VCaP (cell line): ENCODE measurements around the gene CD59.

ENCODE experiments used
- H3K27ac ChIP-seq: fragments of 450-650 bp; 2 replicates; pipeline ENCODE4 v1.5.1; 2017
- TF ChIP-seq, protein P1 (sequence below): fragments of 450-650 bp; conservative IDR thresholded peaks from 2 replicates; pipeline ENCODE4 v1.5.1; 2017; ENCODE audit warnings: mild to moderate bottlenecking, moderate library complexity

CD59 gene

GRCh38 chr11:33669598-33670249 is 66.5 kb downstream of the CD59 start:
- no peak overlapping the region for H3K27ac ChIP-seq
- TF ChIP-seq, protein P1, sequence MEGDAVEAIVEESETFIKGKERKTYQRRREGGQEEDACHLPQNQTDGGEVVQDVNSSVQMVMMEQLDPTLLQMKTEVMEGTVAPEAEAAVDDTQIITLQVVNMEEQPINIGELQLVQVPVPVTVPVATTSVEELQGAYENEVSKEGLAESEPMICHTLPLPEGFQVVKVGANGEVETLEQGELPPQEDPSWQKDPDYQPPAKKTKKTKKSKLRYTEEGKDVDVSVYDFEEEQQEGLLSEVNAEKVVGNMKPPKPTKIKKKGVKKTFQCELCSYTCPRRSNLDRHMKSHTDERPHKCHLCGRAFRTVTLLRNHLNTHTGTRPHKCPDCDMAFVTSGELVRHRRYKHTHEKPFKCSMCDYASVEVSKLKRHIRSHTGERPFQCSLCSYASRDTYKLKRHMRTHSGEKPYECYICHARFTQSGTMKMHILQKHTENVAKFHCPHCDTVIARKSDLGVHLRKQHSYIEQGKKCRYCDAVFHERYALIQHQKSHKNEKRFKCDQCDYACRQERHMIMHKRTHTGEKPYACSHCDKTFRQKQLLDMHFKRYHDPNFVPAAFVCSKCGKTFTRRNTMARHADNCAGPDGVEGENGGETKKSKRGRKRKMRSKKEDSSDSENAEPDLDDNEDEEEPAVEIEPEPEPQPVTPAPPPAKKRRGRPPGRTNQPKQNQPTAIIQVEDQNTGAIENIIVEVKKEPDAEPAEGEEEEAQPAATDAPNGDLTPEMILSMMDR: no peak

GRCh38 chr11:33668951-33669596 is 67.1 kb downstream of the CD59 start:
- H3K27ac ChIP-seq: no peak overlapping the region
- TF ChIP-seq, protein P1: no peak

DNA sequence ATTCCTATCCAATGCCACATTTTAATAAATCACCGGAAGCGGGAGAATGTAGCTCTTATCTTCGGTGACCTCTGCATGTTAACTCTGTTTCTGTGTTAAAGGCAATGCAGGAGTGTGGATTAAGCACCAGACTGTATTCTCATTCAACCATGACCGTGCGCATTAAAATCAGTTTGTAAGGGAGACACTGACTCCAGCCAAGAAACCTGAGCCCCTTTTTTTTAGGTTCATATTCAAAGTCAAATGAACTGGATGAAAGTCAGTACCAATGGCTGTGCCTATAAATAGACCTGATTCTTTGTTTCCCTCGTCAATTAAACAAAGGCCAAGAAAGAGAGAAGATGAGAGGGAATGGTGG is 67.8 kb downstream of the CD59 start:
- no peak overlapping the region for H3K27ac ChIP-seq
- TF ChIP-seq, protein P1: no peak

DNA sequence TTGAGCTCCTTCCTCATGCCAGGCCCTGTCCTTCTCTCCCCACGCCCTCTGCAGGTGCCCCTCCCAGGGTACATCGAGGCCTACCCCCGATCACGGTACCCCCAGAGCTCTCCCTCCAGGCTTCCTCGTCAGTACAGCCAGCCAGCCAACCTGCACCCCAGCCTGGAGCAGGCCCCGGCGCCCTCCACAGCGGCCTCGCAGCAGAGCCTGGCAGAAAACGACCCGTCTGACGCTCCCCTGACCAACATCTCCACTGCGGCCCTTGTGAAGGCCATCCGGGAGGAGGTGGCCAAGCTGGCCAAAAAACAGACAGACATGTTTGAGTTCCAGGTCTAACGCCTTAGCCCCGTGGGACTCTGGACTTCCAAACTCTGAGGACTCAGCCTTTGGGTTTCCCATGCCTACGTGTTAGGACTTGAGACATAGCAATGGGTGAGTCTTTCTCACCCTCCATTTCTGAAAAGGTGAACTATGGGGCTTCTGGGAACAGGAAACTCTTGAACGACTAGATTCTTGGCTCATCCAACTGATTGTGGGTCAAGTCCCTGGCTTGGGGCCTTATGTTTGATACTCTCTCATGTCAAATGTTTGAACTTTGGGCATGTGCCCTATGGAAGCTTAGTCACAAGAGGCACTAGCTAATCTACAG is 68.3 kb downstream of the CD59 start:
- TF ChIP-seq, protein P1: no peak
- H3K27ac ChIP-seq: no peak overlapping the region

DNA sequence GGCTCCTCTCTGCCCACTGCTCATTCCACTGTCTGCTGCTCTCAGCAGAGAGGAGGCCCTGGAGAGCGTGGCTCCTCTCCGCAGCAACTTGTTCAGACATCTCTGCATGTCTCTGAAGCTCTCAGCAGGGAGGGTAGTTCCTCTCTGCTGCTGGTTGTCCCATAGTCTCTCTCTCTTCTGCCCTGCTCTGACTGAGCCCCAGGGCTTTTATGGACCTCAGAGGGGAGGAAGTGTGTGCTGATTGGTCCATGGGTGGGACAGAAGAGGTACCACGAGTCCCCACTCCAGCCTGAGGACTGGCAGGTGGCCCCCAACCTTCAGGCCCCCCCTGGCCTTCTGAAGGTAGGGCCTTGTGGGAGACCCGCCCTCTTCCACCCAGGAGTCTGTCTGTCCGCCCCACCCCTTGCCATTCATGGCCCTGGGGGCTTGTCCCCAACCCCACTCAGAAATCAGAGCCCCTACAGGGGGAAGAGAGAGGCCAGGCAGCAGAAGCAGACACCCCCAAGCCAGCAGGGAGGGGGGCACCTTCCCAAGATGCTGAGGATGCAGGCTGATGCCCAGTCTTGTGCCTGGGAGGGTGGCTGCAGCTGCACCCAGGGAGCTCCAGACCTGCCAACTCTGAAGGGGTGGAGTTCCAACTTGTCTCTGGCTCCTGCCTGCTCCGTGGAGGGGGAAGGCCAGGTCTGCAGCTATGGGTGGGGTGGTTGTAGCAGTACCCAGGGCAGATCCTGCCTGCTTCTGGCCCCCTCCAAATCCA is 70.7 kb downstream of the CD59 start:
- no peak overlapping the region for H3K27ac ChIP-seq
- TF ChIP-seq, protein P1: no peak

DNA sequence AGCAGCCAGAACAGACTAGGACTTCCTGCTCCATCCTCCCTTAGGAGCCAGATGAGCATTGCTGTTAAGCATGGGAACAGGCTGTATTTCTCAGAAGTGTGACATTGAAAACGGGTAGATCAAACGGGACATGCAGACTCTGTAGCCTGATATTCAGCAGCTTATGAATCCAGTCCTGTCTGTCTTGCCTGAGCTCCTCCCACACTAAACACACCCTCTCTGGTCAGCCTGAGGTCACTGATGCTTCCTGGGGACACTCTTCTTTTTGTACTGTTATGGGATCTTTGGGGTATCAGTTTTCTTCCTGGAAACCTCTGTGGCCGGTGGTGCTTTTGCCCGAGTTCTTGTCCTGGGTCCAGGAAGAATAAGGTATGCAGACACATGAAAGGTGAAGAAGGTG is 71.4 kb downstream of the CD59 start:
- TF ChIP-seq, protein P1: no peak
- H3K27ac ChIP-seq: no peak overlapping the region

GRCh38 chr11:33664166-33664565 is 72.1 kb downstream of the CD59 start:
- TF ChIP-seq, protein P1: no peak
- no peak overlapping the region for H3K27ac ChIP-seq
